Fibroblast of lung (primary cell): ENCODE data around the gene ZNF888.

Source experiments
- CTCF ChIP-seq, 2 donors: IDR thresholded peaks in 1 of 2; conservative IDR thresholded peaks in 1 of 2; 1 replicate in 1 of 2; 2 replicates in 1 of 2; pipeline ENCODE4 v1.5.1; 2011 to 2012; ENCODE audit warnings: low read length in 2 of 2, control low read depth in 1 of 2, inconsistent platforms in 1 of 2, low read depth in 1 of 2, mild to moderate bottlenecking in 1 of 2
- EZH2 ChIP-seq: IDR thresholded peaks from 2 replicates; pipeline ENCODE4 v1.5.1; 2012; ENCODE audit warnings: low read length, control low read depth, mild to moderate bottlenecking; ENCODE audit errors: missing control alignments

- no peak for TF ChIP-seq CTCF (conservative IDR thresholded peaks at IDR 0.05 in 1 of 2, IDR thresholded peaks at IDR 0.05 in 1 of 2; ENCODE audit: low read depth in 1 of 2, low read length in 2 of 2)
- no peak for TF ChIP-seq EZH2
Observed at GRCh38 chr19:52961981-52962380, 38.8 kb upstream of the ZNF888 start.
